HG03064 (cell line): Measurements from ENCODE around the gene PXDN.
"Not testable (repeated sequence)": the region's sequence is repeated elsewhere in the genome, so short reads cannot be mapped to it uniquely, and the experiment has no call there.

Experiments used
- ATAC-seq: cut with Tn5 transposase; IDR thresholded peaks from one replicate; pipeline ENCODE4 v1.9.1; 2021; ENCODE audit warnings: low read depth; ENCODE audit not compliant: unreplicated experiment

The PXDN gene

GRCh38 chr2:1775511-1776035 lies 31.3 kb upstream of the PXDN start:
- ATAC-seq: no peak

DNA sequence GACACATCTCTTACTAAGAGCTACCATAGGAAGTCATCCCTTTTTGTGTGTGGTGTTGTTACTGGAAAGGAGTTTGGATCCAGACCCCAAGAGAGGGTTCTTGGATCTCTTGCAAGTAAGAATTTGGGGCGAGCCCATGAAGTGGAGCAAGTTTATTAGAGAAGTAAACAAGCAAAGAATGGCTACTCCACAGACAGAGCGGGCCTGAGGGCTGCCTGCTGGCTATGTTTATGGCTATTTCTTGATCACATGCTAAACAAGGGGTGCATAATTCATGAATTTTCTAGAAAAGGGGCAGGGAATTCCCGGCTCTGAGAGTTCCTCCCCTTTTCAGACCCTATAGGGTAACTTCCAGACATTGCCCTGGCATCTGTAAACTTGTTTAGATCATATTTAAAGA lies 30.6 kb upstream of the PXDN start:
- no peak for ATAC-seq

GRCh38 chr2:1773883-1774282 lies 29.6 kb upstream of the PXDN start:
- ATAC-seq: no peak

DNA sequence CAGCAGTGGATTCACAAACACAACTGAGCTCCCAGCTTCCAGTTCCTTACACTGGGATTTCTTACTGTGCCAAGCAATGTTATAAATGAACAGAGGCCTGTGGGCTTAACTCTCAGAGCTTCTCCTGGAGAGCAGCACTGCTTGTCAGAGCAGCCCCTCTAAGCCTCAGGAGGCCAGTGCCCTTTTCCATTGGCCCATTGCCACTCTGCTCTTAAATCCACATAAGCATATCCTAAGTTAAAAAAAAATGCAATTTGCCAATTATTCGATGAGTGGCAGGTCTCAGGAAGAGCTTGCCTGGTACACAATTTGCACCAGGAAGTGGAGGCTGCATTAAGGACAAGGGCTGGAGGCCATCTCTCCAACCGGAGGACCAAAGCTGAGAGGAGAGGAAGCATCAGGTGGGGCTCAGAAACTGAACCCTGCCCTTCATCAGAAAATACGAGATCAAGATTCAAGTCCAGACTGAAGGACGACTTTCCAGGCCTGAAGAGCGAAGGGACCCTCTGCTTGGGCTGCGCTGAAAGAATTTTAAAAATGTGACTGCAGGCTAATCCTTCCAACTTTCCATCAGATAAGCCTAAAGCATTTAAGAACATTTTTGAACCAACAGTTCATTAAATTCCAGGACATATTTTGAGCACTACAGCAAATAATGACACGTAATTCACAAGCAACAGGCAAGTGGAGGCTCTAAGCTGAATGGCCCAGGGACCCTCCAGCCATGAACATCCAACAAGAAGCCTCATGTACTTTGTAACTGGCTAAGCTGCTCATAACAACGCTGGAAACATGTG lies 28.4 kb upstream of the PXDN start:
- ATAC-seq: no peak

DNA sequence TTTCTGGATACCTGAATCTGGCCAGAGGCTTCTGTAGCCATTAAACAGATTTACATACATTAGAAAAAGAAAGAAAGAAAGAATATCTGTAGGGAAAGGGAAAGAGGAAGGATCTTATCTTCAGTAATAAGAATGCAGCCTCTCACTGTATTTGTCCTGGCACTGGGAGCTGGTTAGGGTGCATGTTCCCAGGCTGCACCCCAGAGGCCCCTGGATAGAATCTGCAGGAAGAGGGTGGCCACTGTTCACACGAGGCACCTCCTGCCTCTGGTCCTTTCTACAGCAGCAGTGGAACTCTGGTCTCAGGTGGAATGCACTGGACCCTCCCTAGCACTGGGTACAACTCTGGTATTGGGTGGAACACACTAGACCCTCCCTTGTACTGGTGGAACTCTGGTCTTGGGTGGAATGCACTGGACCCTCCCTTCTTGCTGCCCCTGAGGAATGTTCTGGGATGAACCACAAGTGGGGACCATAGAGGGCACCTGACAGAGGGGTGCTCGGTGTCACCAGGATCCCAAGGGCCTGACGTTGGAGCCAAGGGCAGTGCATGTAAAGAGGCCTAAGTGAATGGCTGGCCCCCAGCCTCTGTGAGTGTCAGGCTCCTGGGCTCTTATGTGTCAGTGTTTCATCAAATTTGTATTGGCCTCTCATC lies 27.4 kb upstream of the PXDN start:
- no peak for ATAC-seq

- no peak for ATAC-seq
These were observed 26.5 kb upstream of the PXDN start for GRCh38 chr2:1770566-1771380.

DNA sequence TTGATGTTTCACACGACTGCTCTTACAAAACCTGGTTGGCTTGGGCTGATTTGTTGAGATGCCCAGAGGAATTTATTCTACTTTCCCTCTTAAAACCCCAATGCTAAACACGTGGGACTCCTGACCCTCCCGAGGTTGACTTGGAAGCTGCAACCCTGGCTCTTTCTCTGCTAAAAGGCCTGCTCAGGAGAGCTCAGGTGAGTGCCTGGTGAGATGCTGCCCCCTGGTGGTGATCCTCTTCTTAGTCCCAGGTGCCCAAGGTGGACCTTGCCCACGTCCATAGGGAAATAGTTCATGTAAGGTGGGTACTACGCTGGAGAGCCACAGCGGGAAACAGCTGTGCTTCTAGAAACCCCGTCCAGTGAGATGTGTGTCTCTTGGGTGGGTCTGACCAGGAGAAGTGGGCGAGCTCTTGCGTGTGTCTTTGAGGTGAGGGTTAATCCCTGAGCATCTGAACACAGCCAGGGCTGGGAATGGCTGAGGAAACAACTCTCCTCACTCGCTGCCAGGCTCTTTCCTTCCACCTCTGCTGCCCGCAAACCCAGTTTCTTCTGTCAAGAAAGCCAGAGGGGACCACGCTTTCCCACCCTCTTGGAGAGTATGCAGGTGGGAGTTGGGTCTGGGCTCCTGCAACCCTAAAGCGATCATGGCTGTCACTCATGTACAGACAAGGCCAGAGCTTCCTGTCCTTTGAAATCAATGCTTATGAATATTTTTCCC lies 25.5 kb upstream of the PXDN start:
- no peak for ATAC-seq

DNA sequence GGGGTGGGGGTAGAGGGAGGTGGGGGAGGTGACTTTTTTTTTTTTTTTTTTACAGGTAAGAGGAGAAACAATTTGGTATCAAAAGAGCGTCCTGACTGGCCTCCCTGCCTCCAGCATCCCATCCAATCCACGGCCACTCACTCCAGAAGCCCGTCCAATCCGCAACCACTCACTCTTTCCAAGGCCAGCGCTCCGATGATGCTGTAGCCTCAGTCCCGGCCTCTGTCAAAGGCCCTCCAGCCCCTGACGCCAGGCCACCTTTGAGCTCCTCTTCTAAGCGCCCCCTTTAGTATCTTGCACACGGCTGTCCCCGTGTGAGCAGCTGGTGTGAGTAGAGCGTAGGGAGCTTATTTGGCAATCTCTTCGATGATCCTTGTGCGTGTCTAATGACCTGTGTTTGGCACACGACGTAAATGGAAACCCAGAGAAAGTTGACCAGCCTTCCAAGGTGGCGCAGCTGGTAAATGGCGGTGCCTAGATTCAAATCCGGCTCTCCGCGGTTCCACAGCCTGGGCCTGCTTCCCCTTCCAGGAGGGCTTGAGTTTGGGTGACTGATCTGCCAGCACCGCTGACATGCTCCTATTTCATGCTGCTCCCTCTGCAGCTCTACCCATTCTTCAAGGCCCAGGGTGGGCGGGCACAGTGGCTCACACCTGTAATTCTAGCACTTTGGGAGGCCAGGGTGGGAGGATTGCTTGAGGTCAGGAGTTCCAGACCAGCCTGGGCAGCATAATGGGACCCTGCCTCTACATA lies 23.8 kb upstream of the PXDN start:
- ATAC-seq: no peak

DNA sequence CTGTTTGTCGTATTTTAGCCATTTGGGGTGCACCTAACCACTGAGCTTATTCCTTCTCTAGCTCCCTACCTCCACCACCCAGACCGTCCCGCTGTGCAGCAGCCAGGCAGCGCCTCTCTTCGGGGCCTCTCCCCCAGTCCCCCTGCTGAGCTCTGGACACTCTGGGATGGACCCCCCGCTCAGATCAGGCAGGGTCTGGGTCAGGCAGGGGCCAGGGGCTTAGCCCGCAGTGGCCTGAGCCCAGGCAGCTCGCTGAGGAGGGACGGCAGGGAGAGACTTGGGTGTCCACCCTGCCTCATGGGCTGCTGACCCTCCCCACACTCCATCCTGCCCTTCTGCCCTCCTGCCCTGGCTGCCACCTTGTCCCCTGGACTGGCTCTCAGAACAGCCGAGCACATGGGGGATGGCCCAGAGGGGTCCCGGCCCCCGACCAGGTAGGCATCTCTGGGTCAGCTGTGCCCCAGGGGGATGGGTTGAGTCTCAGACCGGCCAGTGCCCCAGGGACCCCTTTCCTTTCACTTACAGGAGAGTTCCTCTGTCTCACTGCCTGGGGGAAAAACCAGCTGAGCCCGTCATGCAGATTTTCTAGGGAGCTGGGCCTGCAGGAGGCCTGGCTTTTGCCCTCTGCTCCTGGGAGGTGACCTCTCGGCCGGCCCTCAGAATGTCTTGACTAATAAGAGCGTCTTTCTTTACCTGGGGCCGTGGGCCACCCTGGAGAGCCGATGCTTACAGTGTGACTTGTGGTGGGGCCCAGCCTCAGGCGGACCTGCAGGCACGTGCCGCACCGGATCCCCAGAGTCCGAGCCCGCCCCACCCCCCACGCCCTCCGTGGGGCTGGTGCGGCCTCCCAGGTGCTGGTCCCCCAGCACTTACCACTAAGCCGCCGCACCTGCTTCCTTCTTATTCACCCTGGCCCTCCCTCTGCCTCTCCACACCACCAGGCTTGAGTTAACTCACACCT lies 22.8 kb upstream of the PXDN start:
- ATAC-seq: no peak

DNA sequence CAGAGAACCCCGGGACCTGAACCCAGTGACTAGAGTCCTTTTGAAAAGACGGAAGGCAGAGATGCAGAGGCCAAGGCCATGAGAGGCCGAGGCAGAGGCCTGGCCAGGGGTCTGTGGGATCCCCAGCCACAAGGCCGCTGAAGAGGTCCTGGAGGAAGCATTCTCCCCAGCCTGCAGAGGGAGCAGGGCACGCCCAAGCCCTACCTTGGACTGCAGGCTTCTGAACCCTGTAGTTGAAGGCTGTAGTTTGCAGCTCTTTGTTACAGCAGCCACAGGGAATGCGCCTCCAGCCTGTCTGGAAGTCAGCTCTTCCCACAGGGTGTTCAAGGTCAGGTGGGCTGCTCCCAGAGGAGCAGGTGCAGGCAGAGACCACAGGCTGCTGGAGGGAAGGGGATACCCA lies 22.1 kb upstream of the PXDN start:
- ATAC-seq: no peak

DNA sequence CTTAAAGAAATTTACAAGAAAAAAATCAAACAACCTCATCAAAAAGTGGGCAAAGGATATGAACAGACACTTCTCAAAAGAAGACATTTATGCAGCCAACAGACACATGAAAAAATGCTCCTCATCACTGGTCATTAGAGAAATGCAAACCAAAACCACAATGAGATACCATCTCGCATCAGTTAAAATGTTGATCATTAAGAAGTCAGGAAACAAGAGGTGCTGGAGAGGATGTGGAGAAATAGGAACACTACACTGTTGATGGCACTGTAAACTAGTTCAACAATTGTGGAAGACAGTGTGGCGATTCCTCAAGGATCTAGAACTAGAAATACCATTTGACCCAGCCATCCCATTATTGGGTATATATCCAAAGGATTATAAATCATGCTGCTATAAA lies 20.9 kb upstream of the PXDN start:
- not testable (repeated sequence) for ATAC-seq

- no peak for ATAC-seq
These were observed 15.3 kb upstream of the PXDN start for GRCh38 chr2:1759611-1759930.

- ATAC-seq: no peak
These were observed 14.7 kb upstream of the PXDN start for GRCh38 chr2:1758774-1759610.

- ATAC-seq: no peak
These were observed 13.9 kb upstream of the PXDN start for GRCh38 chr2:1758171-1758570.

DNA sequence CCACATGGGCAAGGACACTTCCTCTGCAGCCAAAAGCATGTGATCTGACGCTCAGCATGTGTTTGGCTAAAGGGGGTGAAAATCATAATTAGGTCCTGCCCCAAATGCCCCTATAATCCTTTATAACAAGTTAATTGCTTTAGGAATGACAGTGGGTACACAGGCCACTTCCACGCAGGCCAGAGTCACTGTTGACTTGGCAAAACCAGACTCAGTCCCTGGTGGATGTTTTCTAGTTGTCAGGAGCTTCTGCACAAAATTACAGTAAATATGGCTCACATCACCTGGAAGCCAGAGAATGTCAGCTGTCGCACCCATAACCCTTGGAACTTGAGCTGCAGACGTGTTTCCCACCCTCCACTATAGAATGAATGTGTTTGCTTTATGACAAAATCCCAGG lies 13.3 kb upstream of the PXDN start:
- ATAC-seq: no peak

DNA sequence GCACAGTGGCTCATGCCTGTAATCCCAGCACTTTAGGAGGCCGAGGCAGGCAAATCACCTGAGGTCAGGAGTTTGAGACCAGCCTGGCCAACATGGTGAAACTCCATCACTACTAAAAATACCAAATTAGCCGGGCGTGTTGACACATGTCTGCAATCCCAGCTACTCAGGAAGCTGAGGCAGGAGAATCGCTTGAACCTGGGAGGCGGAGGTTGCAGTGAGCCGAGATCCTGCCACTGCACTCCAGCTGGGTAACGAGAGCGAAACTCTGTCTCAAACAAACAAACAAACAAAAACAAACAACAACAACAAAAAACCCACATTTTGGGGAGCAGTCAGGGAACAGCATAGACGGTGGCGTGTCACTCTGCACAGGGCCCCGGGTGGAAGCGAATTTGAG lies 12.8 kb upstream of the PXDN start:
- not testable (repeated sequence) for ATAC-seq

GRCh38 chr2:1756456-1756855 lies 12.1 kb upstream of the PXDN start:
- no peak for ATAC-seq
